ENCODE data around the gene CIPC. TPM values are rescaled to one million over a fixed set of nuclear protein-coding genes. Genes with fewer than 3 reads are reported as not detected.

CIPC gene
- total RNA-seq, 1 experiment from 2014 or later, result 20.6 TPM

- Histone ChIP-seq H3K4me2 (ENCODE audit: low read length) (no peak overlapping the region), H3K4me3 (replicated peaks in 1 of 2; ENCODE audit: low read depth in 1 of 2, low read length in 2 of 2) (no peak overlapping the region), H3K27ac (ENCODE audit: low read depth, low read length) (no peak overlapping the region), H4K20me1 (ENCODE audit: insufficient read depth) (no peaks in the 10 kb centered on the region), H3K9me3 (ENCODE audit: control insufficient read depth in 1 of 2, insufficient read depth in 1 of 2, low read depth in 1 of 2, low read length in 2 of 2) (no peaks in the 10 kb centered on the region), H3K36me3 (ENCODE audit: control insufficient read depth in 1 of 2, insufficient read depth in 2 of 2, low read length in 2 of 2) (no peaks in the 10 kb centered on the region), H3K79me2 (ENCODE audit: insufficient read depth, low read length) (no peaks in the 10 kb centered on the region), H3K9me2 (ENCODE audit: insufficient read depth) (no peaks in the 10 kb centered on the region), H3K27me3 (ENCODE audit: insufficient read depth, low read length) (no peaks in the 10 kb centered on the region), H3K9ac (ENCODE audit: low read length) (no peak overlapping the region), H3K4me1 (ENCODE audit: control insufficient read depth in 1 of 2, insufficient read depth in 2 of 2, low read length in 2 of 2) (peaks cover 22 to 27% of the 10 kb centered on the region in 2 experiments), H2AFZ (ENCODE audit: low read depth, low read length, poor library complexity, severe bottlenecking) (no peak overlapping the region)
- ATAC-seq (no peak), DNase-seq (ENCODE audit: low read depth, low spot score) (no peak)
- POLR2A ChIA-PET, result interaction anchor here (1.8 kb wide), 1 partner anchor 13 kb away, joined by 6 read pairs; no protein-coding TSS in a partner anchor
- CTCF ChIA-PET, result interaction anchor here (0.7 to 2.6 kb wide), 6 partner anchors 9 to 213 kb away, joined by 4 to 10 read pairs (median 6); no protein-coding TSS in a partner anchor
- BruUV-seq (replicated peaks), result no TSS peak
- RAD21 ChIA-PET (ENCODE audit: low non-redundant PET in 1 of 2, low total read pairs in 2 of 2, uncharacterized antibody in 2 of 2, unreplicated experiment in 2 of 2), result interaction anchor here in 1 of 2 experiments (1.0 to 1.3 kb wide), 3 partner anchors 9 to 15 kb away, joined by 3 to 4 read pairs (median 4); no protein-coding TSS in a partner anchor
- TF ChIP-seq RAD21 (IDR thresholded peaks at IDR 0.05; ENCODE audit: low read depth) (no peak), REST (IDR thresholded peaks at IDR 0.05; ENCODE audit: low read depth) (no peak), YY1 (IDR thresholded peaks at IDR 0.05; ENCODE audit: extremely low read depth, insufficient replicate concordance, low read depth, low read length) (no peak), EZH2 (IDR thresholded peaks at IDR 0.05) (no peak), ZFX (IDR thresholded peaks at IDR 0.05) (no peak), POLR2AphosphoS5 (IDR thresholded peaks at IDR 0.05; ENCODE audit: low read depth, low read length) (no peak), EGR1 (IDR thresholded peaks at IDR 0.05; ENCODE audit: low read depth) (no peak), SP1 (IDR thresholded peaks at IDR 0.05; ENCODE audit: low read depth) (no peak), SRF (IDR thresholded peaks at IDR 0.05; ENCODE audit: low read depth) (no peak)
- intact Hi-C loops (cut with micrococcal nuclease), result no loop called here
These were observed 12.5 kb upstream of the CIPC start for GRCh38 chr14:77085538-77085937.
